Neuronal stem cell (in vitro differentiated cells): ENCODE results near the gene GSAP.

ENCODE experiments used
- DNase-seq: peaks from one replicate; pipeline ENCODE4 v3.0.0-alpha.2; 2013; ENCODE audit warnings: low spot score
- H2AFZ ChIP-seq: one replicate; pipeline ENCODE4 v1.6.1; 2013; ENCODE audit warnings: mild to moderate bottlenecking, low read length, inconsistent platforms
- H2AK5ac ChIP-seq: 2 replicates; pipeline ENCODE4 v1.6.1; 2013; ENCODE audit warnings: low read depth, mild to moderate bottlenecking, inconsistent platforms, low read length, moderate library complexity, mixed read lengths
- H2BK120ac ChIP-seq: 2 replicates; pipeline ENCODE4 v1.6.1; 2013; ENCODE audit warnings: low read depth, mild to moderate bottlenecking, inconsistent platforms, low read length, moderate library complexity, mixed read lengths
- H2BK12ac ChIP-seq: one replicate; pipeline ENCODE4 v1.6.1; 2013; ENCODE audit warnings: low read length, inconsistent platforms
- H2BK15ac ChIP-seq: 2 replicates; pipeline ENCODE4 v1.6.1; 2013; ENCODE audit warnings: mild to moderate bottlenecking, low read length, inconsistent platforms, mixed read lengths
- H2BK5ac ChIP-seq: one replicate; pipeline ENCODE4 v1.6.1; 2013; ENCODE audit warnings: inconsistent platforms, mild to moderate bottlenecking, low read length, moderate library complexity
- H3K14ac ChIP-seq: one replicate; pipeline ENCODE4 v1.6.1; 2013; ENCODE audit warnings: low read length, inconsistent platforms
- H3K18ac ChIP-seq: 2 replicates; pipeline ENCODE4 v1.6.1; 2013; ENCODE audit warnings: low read length, inconsistent platforms
- H3K23ac ChIP-seq: 2 replicates; pipeline ENCODE4 v1.6.1; 2013; ENCODE audit warnings: low read depth, mild to moderate bottlenecking, mixed read lengths, low read length, inconsistent platforms; ENCODE audit not compliant: poor library complexity
- H3K27ac ChIP-seq: replicated peaks from 3 replicates; pipeline ENCODE4 v1.5.1; 2013; ENCODE audit warnings: low read length, inconsistent platforms
- H3K27me3 ChIP-seq, 3 experiments: 2 replicates each; pipeline ENCODE4 v1.6.1; 2013; ENCODE audit warnings: low read length in 3 of 3, mild to moderate bottlenecking in 2 of 3, inconsistent platforms in 1 of 3, low read depth in 1 of 3, mixed read lengths in 1 of 3, moderate library complexity in 1 of 3; ENCODE audit not compliant: control insufficient read depth in 3 of 3, insufficient read depth in 3 of 3
- H3K36me3 ChIP-seq, 2 donors: replicated peaks in 1 of 2; 2 replicates each; pipeline ENCODE4 v1.6.1; 2013; ENCODE audit warnings: low read length in 2 of 2; ENCODE audit not compliant: control insufficient read depth in 2 of 2, insufficient read depth in 2 of 2
- H3K4ac ChIP-seq: 2 replicates; pipeline ENCODE4 v1.6.1; 2013; ENCODE audit warnings: inconsistent platforms, mild to moderate bottlenecking, low read length, moderate library complexity
- H3K4me1 ChIP-seq, 2 donors: 1 replicate in 1 of 2; 2 replicates in 1 of 2; pipeline ENCODE4 v1.6.1; 2013; ENCODE audit warnings: low read length in 2 of 2, low read depth in 1 of 2; ENCODE audit not compliant: control insufficient read depth in 2 of 2, insufficient read depth in 1 of 2
- H3K4me2 ChIP-seq: one replicate; pipeline ENCODE4 v1.6.1; 2013; ENCODE audit warnings: mild to moderate bottlenecking, low read length, inconsistent platforms; ENCODE audit not compliant: insufficient read depth, poor library complexity, severe bottlenecking
- H3K4me3 ChIP-seq, 2 donors: 2 replicates each; pipeline ENCODE4 v1.5.1; 2013; ENCODE audit warnings: low read length in 2 of 2, mild to moderate bottlenecking in 2 of 2, inconsistent platforms in 1 of 2, moderate library complexity in 1 of 2
- H3K79me1 ChIP-seq: one replicate; pipeline ENCODE4 v1.6.1; 2013; ENCODE audit warnings: low read depth, mild to moderate bottlenecking, inconsistent platforms, low read length, moderate library complexity
- H3K9ac ChIP-seq: one replicate; pipeline ENCODE4 v1.6.1; 2013; ENCODE audit warnings: mild to moderate bottlenecking, low read depth, low read length, inconsistent platforms; ENCODE audit not compliant: poor library complexity
- H3K9me3 ChIP-seq, 2 donors: replicated peaks in 1 of 2; 2 replicates each; pipeline versions ENCODE3 to v1.6.1; 2013; ENCODE audit warnings: low read length in 2 of 2, mild to moderate bottlenecking in 2 of 2, inconsistent platforms in 1 of 2, low read depth in 1 of 2, mixed read lengths in 1 of 2, moderate library complexity in 1 of 2; ENCODE audit not compliant: control insufficient read depth in 2 of 2, insufficient read depth in 1 of 2
- H4K8ac ChIP-seq: one replicate; pipeline ENCODE4 v1.6.1; 2013; ENCODE audit warnings: low read depth, mild to moderate bottlenecking, inconsistent platforms, low read length, moderate library complexity
- H4K91ac ChIP-seq: one replicate; pipeline ENCODE4 v1.6.1; 2013; ENCODE audit warnings: low read length, low read depth, mild to moderate bottlenecking, inconsistent platforms; ENCODE audit not compliant: poor library complexity
- WGBS, 2 donors: extraction: QIAGEN DNeasy Blood & Tissue Kit; methylation state at CpG; one replicate each; pipeline ENCODE4 v1.1.7; 2013; ENCODE audit warnings: missing lambda C conversion rate in 2 of 2, mixed read lengths in 1 of 2; ENCODE audit not compliant: insufficient read length in 2 of 2, insufficient replicate concordance in 1 of 2; ENCODE audit errors: extremely low coverage in 2 of 2; 5-methylcytosine and 5-hydroxymethylcytosine counted together

The GSAP gene

DNA sequence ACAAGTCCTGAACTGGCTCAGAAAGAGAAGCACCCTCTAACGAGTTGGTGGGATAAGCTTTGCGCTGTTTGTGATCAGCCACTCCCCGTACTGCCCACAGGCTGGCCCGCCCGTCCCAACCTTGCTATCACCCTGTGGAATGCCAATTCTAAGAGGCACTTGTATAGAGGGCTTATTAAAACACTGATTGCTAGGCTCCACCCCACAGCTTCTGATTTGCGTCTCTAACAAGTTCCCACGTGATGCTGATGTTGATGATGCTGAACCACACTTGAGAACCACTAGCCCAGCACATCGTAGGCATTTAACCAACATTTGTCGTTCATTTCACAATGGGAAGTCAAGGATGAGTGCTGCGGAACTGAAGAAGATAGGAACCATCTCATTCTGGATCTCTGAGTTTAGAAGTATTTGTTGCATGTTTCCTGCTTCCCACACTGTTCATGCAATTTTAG lies 12.7 kb upstream of the GSAP start:
- H3K27ac ChIP-seq: peak overlapping the region; percentile 65
- no peak overlapping the region for H3K4me2 ChIP-seq
- H3K27me3 ChIP-seq: no peaks in the 10 kb centered on the region
- no peak overlapping the region for H3K14ac ChIP-seq
- no peak overlapping the region for H3K4ac ChIP-seq
- no peaks in the 10 kb centered on the region for H3K36me3 ChIP-seq
- no peak overlapping the region for H3K9ac ChIP-seq
- H4K8ac ChIP-seq: no peak overlapping the region
- no peak overlapping the region for H2BK5ac ChIP-seq
- no peak for DNase-seq
- no peak overlapping the region for H3K18ac ChIP-seq
- H3K4me3 ChIP-seq: no peak overlapping the region
- H2BK15ac ChIP-seq: no peak overlapping the region
- H3K79me1 ChIP-seq: no peaks in the 10 kb centered on the region
- no peak overlapping the region for H2BK120ac ChIP-seq
- no peak overlapping the region for H4K91ac ChIP-seq
- H2AFZ ChIP-seq: peak overlapping the region; percentile 60
- H3K23ac ChIP-seq: no peak overlapping the region
- H2AK5ac ChIP-seq: no peak overlapping the region
- no peak overlapping the region for H2BK12ac ChIP-seq
- WGBS, 2 donors: no CpG with 5 or more reads among the region's 10 CpGs
- H3K9me3 ChIP-seq: no peaks in the 10 kb centered on the region
- H3K4me1 ChIP-seq: peaks cover 24 to 37% of the 10 kb centered on the region in 2 donors

- peaks cover 24 to 37% of the 10 kb centered on the region in 2 donors for H3K4me1 ChIP-seq
- no CpG with 5 or more reads among the region's 5 CpGs for WGBS, 2 donors
Observed at GRCh38 chr7:77427996-77428603, 12.0 kb upstream of the GSAP start.

DNA sequence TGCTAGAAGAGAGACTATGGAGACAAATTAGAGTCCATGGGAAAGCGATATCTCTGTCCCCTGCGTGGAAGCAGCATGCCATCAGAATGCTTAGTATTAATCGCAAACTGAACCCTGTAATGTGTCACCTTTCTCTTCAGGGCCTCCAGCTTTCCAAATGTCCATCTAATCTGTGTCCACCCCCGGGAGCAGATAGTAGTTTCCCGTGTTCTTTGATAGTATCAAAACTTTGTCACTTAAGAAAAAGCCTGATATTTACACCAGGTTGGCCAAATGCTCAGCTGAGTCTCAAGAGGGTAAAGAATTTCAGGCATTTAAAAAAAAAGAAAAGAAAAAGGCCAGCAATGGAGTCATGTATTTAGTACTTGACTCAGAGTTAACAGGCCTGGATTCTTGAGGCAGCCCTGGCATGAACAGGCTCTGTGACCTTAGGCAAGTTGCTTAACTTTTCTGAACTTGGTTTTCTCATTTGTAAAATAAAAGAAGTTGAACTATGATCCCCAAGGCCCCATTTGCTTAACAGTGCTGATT lies 10.4 kb upstream of the GSAP start:
- no peak overlapping the region for H4K91ac ChIP-seq
- no peak overlapping the region for H3K4me2 ChIP-seq
- no peaks in the 10 kb centered on the region for H3K9me3 ChIP-seq
- no peak overlapping the region for H2BK5ac ChIP-seq
- no peak overlapping the region for H4K8ac ChIP-seq
- no peaks in the 10 kb centered on the region for H3K79me1 ChIP-seq
- H3K9ac ChIP-seq: no peak overlapping the region
- H2BK12ac ChIP-seq: no peak overlapping the region
- H3K36me3 ChIP-seq: no peaks in the 10 kb centered on the region
- peaks cover 24 to 37% of the 10 kb centered on the region in 2 donors for H3K4me1 ChIP-seq
- H2AK5ac ChIP-seq: no peak overlapping the region
- peak overlapping the region in 1 of 2 donors; percentile 42 for H3K4me3 ChIP-seq
- peak overlapping the region; percentile 95 for H3K27ac ChIP-seq
- DNase-seq: peak; percentile 37
- H3K4ac ChIP-seq: no peak overlapping the region
- H3K27me3 ChIP-seq: no peaks in the 10 kb centered on the region
- H2BK15ac ChIP-seq: no peak overlapping the region
- peak overlapping the region; percentile 81 for H2AFZ ChIP-seq
- WGBS, 2 donors: no CpG with 5 or more reads among the region's 5 CpGs
- no peak overlapping the region for H3K23ac ChIP-seq
- no peak overlapping the region for H2BK120ac ChIP-seq
- H3K18ac ChIP-seq: no peak overlapping the region
- no peak overlapping the region for H3K14ac ChIP-seq

More at GRCh38 chr7:77427996-77428603, 12.0 kb upstream of the GSAP start:
- Histone ChIP-seq H2AK5ac (peak overlapping the region; percentile 23), H3K4ac (no peak overlapping the region), H2BK12ac (no peak overlapping the region), H3K27ac (peak overlapping the region; percentile 65), H3K27me3 (no peaks in the 10 kb centered on the region), H4K91ac (no peak overlapping the region), H3K4me2 (no peak overlapping the region), H3K79me1 (no peaks in the 10 kb centered on the region), H2BK15ac (no peak overlapping the region), H2BK120ac (no peak overlapping the region), H2BK5ac (no peak overlapping the region), H3K4me3 (no peak overlapping the region), H3K14ac (no peak overlapping the region), H3K9me3 (no peaks in the 10 kb centered on the region), H3K23ac (no peak overlapping the region), H3K18ac (peak overlapping the region; percentile 73), H4K8ac (no peak overlapping the region), H3K9ac (no peak overlapping the region), H3K36me3 (no peaks in the 10 kb centered on the region), H2AFZ (peak overlapping the region; percentile 60)
- DNase-seq: peak; percentile 30

DNA sequence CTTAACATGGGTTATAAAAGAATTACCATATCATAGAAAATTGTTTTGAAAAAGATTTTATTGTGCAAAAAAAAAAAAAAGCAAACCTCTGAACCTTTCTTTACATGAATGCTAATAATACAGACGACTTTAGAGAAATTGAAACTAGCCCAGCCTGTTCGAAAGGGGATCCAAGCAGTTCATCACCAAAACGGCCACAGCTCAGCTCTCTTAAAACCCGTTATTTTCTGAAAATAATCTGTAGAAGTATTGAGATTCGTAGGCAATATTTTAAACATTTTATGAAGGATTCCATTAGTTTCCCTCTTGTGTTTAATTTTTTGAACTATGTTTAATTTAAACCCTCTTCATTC lies 9.9 kb upstream of the GSAP start:
- Histone ChIP-seq H2BK12ac (no peak overlapping the region), H2AFZ (peak overlapping the region; percentile 81), H3K4me3 (peak overlapping the region in 1 of 2 donors; percentile 42)

More for the DNA sequence above, 9.9 kb upstream of the GSAP start:
- peak overlapping the region; percentile 95 for H3K27ac ChIP-seq
- H2BK120ac ChIP-seq: no peak overlapping the region
- H2BK15ac ChIP-seq: no peak overlapping the region
- no peaks in the 10 kb centered on the region for H3K27me3 ChIP-seq
- DNase-seq: no peak
- H3K9ac ChIP-seq: no peak overlapping the region
- H3K9me3 ChIP-seq: no peaks in the 10 kb centered on the region
- no peak overlapping the region for H3K4ac ChIP-seq
- H3K4me2 ChIP-seq: no peak overlapping the region
- H3K79me1 ChIP-seq: no peaks in the 10 kb centered on the region
- no peak overlapping the region for H2AK5ac ChIP-seq
- H3K4me1 ChIP-seq: peaks cover 25 to 35% of the 10 kb centered on the region in 2 donors
- H4K8ac ChIP-seq: no peak overlapping the region
- no peak overlapping the region for H3K14ac ChIP-seq
- no peak overlapping the region for H2BK5ac ChIP-seq
- H3K36me3 ChIP-seq: no peaks in the 10 kb centered on the region
- no peak overlapping the region for H4K91ac ChIP-seq
- WGBS, 2 donors: no CpG with 5 or more reads among the region's 5 CpGs
- no peak overlapping the region for H3K18ac ChIP-seq
- no peak overlapping the region for H3K23ac ChIP-seq
